HCT116 (cell line): ENCODE measurements around the gene GARIN1A. TPM values are rescaled to one million over a fixed set of nuclear protein-coding genes. Genes with fewer than 3 reads are reported as not detected.

Experiments
- ATAC-seq: fragments of 200-7000 bp; cut with Tn5 transposase; 2 replicates; pipeline ENCODE4 v1.9.1; 2020; ENCODE audit warnings: mild to moderate bottlenecking, moderate library complexity
- BruUV-seq: library from RNA; stranded (reverse); fragments of 400-500 nt; replicated peaks from 2 replicates; lab custom pipeline; 2021; lab: Mats Ljungman, UMichigan
- CTCF ChIA-PET: fragments of 300-600 bp; sonication (Branson Sonifier 250); formaldehyde crosslinking; loops from one replicate; lab custom pipeline; 2021; ENCODE audit warnings: antibody characterized with exemption; lab: Charles Lee
- POLR2A ChIA-PET: fragments of 300-600, 350-600 bp; sonication (Branson Sonifier 250); formaldehyde crosslinking; loops from one replicate; lab custom pipeline; 2021; ENCODE audit warnings: antibody characterized with exemption; lab: Charles Lee
- RAD21 ChIA-PET, 2 experiments: fragments of 300-600 bp; sonication (Branson Sonifier 250); formaldehyde crosslinking; loops; one replicate each; lab custom pipeline; 2023; ENCODE audit warnings: low total read pairs in 2 of 2; ENCODE audit not compliant: uncharacterized antibody in 2 of 2, unreplicated experiment in 2 of 2, low non-redundant PET in 1 of 2; lab: Charles Lee
- DNase-seq: peaks from one replicate; pipeline ENCODE4 v3.0.0-alpha.2; 2010; ENCODE audit warnings: low read depth, low spot score
- H2AFZ ChIP-seq: fragments of 200-600 bp; shearing (Covaris generic), sonication (generic); 2 replicates; pipeline ENCODE4 v1.6.1; 2017; ENCODE audit warnings: low read depth, mixed run types, mixed read lengths, antibody characterized with exemption, low read length; ENCODE audit not compliant: poor library complexity, severe bottlenecking
- H3K27ac ChIP-seq: 2 replicates; pipeline ENCODE4 v1.5.1; 2012; ENCODE audit warnings: low read depth, low read length
- H3K27me3 ChIP-seq: fragments of 200-600 bp; sonication (generic); 2 replicates; pipeline ENCODE4 v1.6.1; 2016; ENCODE audit warnings: mixed run types, low read length, mixed read lengths; ENCODE audit not compliant: insufficient read depth
- H3K36me3 ChIP-seq, 2 experiments: fragments of 200-500 bp in 1 of 2; fragments of 200-600 bp in 1 of 2; sonication (Bioruptor generic) in 1 of 2; sonication (generic) in 1 of 2; 2 replicates each; pipeline versions ENCODE4 v1.5.1 to v1.6.1; 2014 to 2016; ENCODE audit warnings: low read length in 2 of 2, inconsistent platforms in 1 of 2, mixed read lengths in 1 of 2, mixed run types in 1 of 2; ENCODE audit not compliant: insufficient read depth in 2 of 2, control insufficient read depth in 1 of 2
- H3K4me1 ChIP-seq, 2 experiments: fragments of 200-600 bp in 1 of 2; sonication (generic) in 1 of 2; 2 replicates each; pipeline versions ENCODE4 v1.5.1 to v1.6.1; 2012 to 2017; ENCODE audit warnings: low read length in 2 of 2, inconsistent platforms in 1 of 2, mild to moderate bottlenecking in 1 of 2, mixed read lengths in 1 of 2, mixed run types in 1 of 2, moderate library complexity in 1 of 2; ENCODE audit not compliant: insufficient read depth in 2 of 2, control insufficient read depth in 1 of 2
- H3K4me2 ChIP-seq: fragments of 200-600 bp; sonication (generic); 2 replicates; pipeline ENCODE4 v1.6.1; 2017; ENCODE audit warnings: mixed run types, low read length, mixed read lengths
- H3K4me3 ChIP-seq, 2 experiments: fragments of 200-600 bp in 1 of 2; sonication (generic) in 1 of 2; replicated peaks in 1 of 2; 2 replicates each; pipeline ENCODE4 v1.5.1; 2011 to 2016; ENCODE audit warnings: low read length in 2 of 2, control low read depth in 1 of 2, low read depth in 1 of 2, mild to moderate bottlenecking in 1 of 2, mixed read lengths in 1 of 2, mixed run types in 1 of 2
- H3K79me2 ChIP-seq: fragments of 200-600 bp; sonication (generic); 2 replicates; pipeline ENCODE4 v1.6.1; 2017; ENCODE audit warnings: mild to moderate bottlenecking, mixed run types, low read length, moderate library complexity, mixed read lengths; ENCODE audit not compliant: insufficient read depth
- H3K9ac ChIP-seq: fragments of 200-600 bp; sonication (generic); 2 replicates; pipeline ENCODE4 v1.6.1; 2016; ENCODE audit warnings: low read length, mixed read lengths
- H3K9me2 ChIP-seq: fragments of 200-600 bp; sonication (generic), shearing (Covaris generic); 2 replicates; pipeline ENCODE4 v1.6.1; 2017; ENCODE audit warnings: mixed run types, mild to moderate bottlenecking, moderate library complexity; ENCODE audit not compliant: insufficient read depth
- H3K9me3 ChIP-seq, 2 experiments: fragments of 200-500 bp in 1 of 2; fragments of 200-600 bp in 1 of 2; sonication (Bioruptor generic) in 1 of 2; sonication (generic) in 1 of 2; 2 replicates each; pipeline ENCODE4 v1.6.1; 2014 to 2017; ENCODE audit warnings: low read length in 2 of 2, mixed read lengths in 2 of 2, inconsistent platforms in 1 of 2, low read depth in 1 of 2, mild to moderate bottlenecking in 1 of 2, mixed run types in 1 of 2, moderate library complexity in 1 of 2; ENCODE audit not compliant: control insufficient read depth in 1 of 2, insufficient read depth in 1 of 2
- H4K20me1 ChIP-seq: fragments of 200-600 bp; sonication (generic), shearing (Covaris generic); 2 replicates; pipeline ENCODE4 v1.6.1; 2017; ENCODE audit warnings: mixed run types, mild to moderate bottlenecking, moderate library complexity; ENCODE audit not compliant: insufficient read depth
- CBX3 ChIP-seq: IDR thresholded peaks from 2 replicates; pipeline ENCODE4 v1.6.1; 2012; ENCODE audit warnings: low read depth
- CEBPB ChIP-seq: IDR thresholded peaks from 2 replicates; pipeline ENCODE4 v1.6.1; 2012; ENCODE audit warnings: low read depth
- ELF1 ChIP-seq: IDR thresholded peaks from 2 replicates; pipeline ENCODE4 v1.6.1; 2012; ENCODE audit warnings: low read depth, borderline replicate concordance
- EZH2 ChIP-seq: fragments of 200-600 bp; sonication (generic); IDR thresholded peaks from 2 replicates; pipeline ENCODE4 v1.6.1; 2017; ENCODE audit warnings: antibody characterized with exemption, mixed run types
- EZH2phosphoT487 ChIP-seq: fragments of 200-600 bp; IDR thresholded peaks from 2 replicates; pipeline ENCODE4 v1.6.1; 2018; ENCODE audit warnings: antibody characterized with exemption, borderline replicate concordance
- FOSL1 ChIP-seq: IDR thresholded peaks from 2 replicates; pipeline ENCODE4 v1.6.1; 2012; ENCODE audit warnings: low read depth
- JUND ChIP-seq: IDR thresholded peaks from 2 replicates; pipeline ENCODE4 v1.6.1; 2012
- POLR2A ChIP-seq: IDR thresholded peaks from 2 replicates; pipeline ENCODE4 v1.7.0; 2011; ENCODE audit warnings: borderline replicate concordance; ENCODE audit not compliant: insufficient read depth, insufficient read length; ENCODE audit errors: extremely low read depth
- POLR2AphosphoS5 ChIP-seq: IDR thresholded peaks from 2 replicates; pipeline ENCODE4 v1.6.1; 2011; ENCODE audit warnings: mild to moderate bottlenecking, low read depth, low read length, moderate library complexity
- RAD21 ChIP-seq: IDR thresholded peaks from 2 replicates; pipeline ENCODE4 v1.6.1; 2012; ENCODE audit warnings: low read depth, mild to moderate bottlenecking
- SIN3A ChIP-seq: IDR thresholded peaks from 2 replicates; pipeline ENCODE4 v1.6.1; 2012; ENCODE audit warnings: low read depth
- SP1 ChIP-seq: IDR thresholded peaks from 2 replicates; pipeline ENCODE4 v1.6.1; 2012; ENCODE audit warnings: low read depth
- SRF ChIP-seq: IDR thresholded peaks from 2 replicates; pipeline ENCODE4 v1.6.1; 2012; ENCODE audit warnings: low read depth
- TCF7L2 ChIP-seq: IDR thresholded peaks from 2 replicates; pipeline ENCODE4 v1.7.0; 2011; ENCODE audit warnings: borderline replicate concordance, inconsistent platforms; ENCODE audit not compliant: insufficient read depth, insufficient read length; ENCODE audit errors: extremely low read depth
- YY1 ChIP-seq: IDR thresholded peaks from 2 replicates; pipeline ENCODE4 v1.6.1; 2011; ENCODE audit warnings: low read length, low read depth, moderate library complexity, mild to moderate bottlenecking; ENCODE audit not compliant: insufficient replicate concordance; ENCODE audit errors: extremely low read depth
- ZNF274 ChIP-seq: fragments of 200-500 bp; sonication (Bioruptor generic); IDR thresholded peaks from 2 replicates; pipeline ENCODE4 v1.6.1; 2014; ENCODE audit warnings: mild to moderate bottlenecking, low read depth, low read length, inconsistent platforms
- intact Hi-C: fragments of 100-400 bp; cut with micrococcal nuclease; formaldehyde crosslinking; loops from 2 replicates; pipeline ENCODE4 v1.10.0; 2022
- total RNA-seq: library from RNA; stranded (reverse); gene quantifications from one replicate; pipeline ENCODE4 v1.2.1, GENCODE V29; 2021; ENCODE audit not compliant: unreplicated experiment
- TF ChIP-seq, protein P1 (sequence below): IDR thresholded peaks from 2 replicates; pipeline ENCODE4 v1.6.1; 2011; ENCODE audit warnings: mild to moderate bottlenecking, low read length, moderate library complexity; ENCODE audit not compliant: insufficient replicate concordance; ENCODE audit errors: extremely low read depth
- TF ChIP-seq, protein P2 (sequence below): IDR thresholded peaks from 2 replicates; pipeline ENCODE4 v1.6.1; 2012
- TF ChIP-seq, protein P3 (sequence below): IDR thresholded peaks from 2 replicates; pipeline ENCODE4 v1.6.1; 2012; ENCODE audit warnings: low read depth

Gene GARIN1A
- total RNA-seq, 1 experiment from 2014 or later: 0.49 TPM

DNA sequence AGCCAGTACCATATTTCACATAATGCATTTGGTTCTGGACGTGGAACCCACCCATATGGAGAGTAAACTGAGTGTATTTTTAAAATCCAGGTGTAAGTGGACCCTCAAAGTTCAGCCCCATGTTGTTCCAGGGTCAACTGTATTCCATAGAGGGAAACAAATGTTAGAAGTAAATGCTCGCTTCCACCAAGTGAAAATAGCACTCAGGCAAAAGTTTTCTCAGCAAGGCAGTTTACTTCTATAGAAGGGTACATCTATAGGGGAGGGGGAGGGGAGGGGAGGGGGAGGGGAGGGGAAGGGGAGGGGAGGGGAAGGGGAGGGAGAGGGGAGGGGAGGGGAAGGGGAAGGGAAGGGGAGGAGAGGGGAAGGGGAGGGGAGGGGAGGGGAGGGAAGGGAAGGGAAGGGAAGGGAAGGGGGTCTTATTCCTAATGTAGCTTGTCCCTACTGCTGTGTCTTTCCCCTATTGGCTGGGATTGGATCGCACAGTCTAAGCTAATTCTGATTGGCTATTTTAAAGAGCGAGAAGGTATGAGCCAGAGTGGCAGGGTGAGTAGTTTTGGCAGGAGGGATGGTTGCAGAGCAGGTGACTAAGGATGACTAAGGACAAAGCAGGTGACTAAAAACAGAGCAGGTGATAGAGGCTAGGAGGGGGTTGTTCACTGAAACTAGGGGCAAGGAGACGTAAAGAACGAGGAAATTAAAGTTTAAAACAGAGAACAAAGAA, 29.1 kb downstream of the GARIN1A start:
- H3K27ac ChIP-seq: no peak overlapping the region

More for the DNA sequence above, 29.1 kb downstream of the GARIN1A start:
- peak; percentile 62 for DNase-seq
- H3K4me2 ChIP-seq: peak overlapping the region; percentile 48
- RAD21 ChIA-PET: interaction anchor here in 1 of 2 experiments (0.6 kb wide), 1 partner anchor 35 kb away, joined by 5 read pairs; no protein-coding TSS in a partner anchor
- peak overlapping the region; percentile 27; the same call in 1 of the 2 replicates for H3K9ac ChIP-seq
- TF ChIP-seq TCF7L2 (no peak), POLR2AphosphoS5 (0 out of 2 replicates have a peak, but pooled peaks have one; percentile 16), EZH2phosphoT487 (no peak), EZH2 (no peak), SIN3A (no peak), SP1 (peak; percentile 13; the same call in 1 of the 2 replicates), RAD21 (no peak), ELF1 (no peak), CBX3 (peak; percentile 66; the same call in 1 of the 2 replicates), ZNF274 (no peak), CEBPB (no peak), POLR2A (no peak), JUND (peak; percentile 61), FOSL1 (peak; percentile 75), SRF (no peak), YY1 (no peak)
- TF ChIP-seq, protein P1, sequence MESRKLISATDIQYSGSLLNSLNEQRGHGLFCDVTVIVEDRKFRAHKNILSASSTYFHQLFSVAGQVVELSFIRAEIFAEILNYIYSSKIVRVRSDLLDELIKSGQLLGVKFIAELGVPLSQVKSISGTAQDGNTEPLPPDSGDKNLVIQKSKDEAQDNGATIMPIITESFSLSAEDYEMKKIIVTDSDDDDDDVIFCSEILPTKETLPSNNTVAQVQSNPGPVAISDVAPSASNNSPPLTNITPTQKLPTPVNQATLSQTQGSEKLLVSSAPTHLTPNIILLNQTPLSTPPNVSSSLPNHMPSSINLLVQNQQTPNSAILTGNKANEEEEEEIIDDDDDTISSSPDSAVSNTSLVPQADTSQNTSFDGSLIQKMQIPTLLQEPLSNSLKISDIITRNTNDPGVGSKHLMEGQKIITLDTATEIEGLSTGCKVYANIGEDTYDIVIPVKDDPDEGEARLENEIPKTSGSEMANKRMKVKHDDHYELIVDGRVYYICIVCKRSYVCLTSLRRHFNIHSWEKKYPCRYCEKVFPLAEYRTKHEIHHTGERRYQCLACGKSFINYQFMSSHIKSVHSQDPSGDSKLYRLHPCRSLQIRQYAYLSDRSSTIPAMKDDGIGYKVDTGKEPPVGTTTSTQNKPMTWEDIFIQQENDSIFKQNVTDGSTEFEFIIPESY: no peak
- TF ChIP-seq, protein P2, sequence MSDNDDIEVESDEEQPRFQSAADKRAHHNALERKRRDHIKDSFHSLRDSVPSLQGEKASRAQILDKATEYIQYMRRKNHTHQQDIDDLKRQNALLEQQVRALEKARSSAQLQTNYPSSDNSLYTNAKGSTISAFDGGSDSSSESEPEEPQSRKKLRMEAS: peak; percentile 51; the same call in 1 of the 2 replicates
- TF ChIP-seq, protein P3, sequence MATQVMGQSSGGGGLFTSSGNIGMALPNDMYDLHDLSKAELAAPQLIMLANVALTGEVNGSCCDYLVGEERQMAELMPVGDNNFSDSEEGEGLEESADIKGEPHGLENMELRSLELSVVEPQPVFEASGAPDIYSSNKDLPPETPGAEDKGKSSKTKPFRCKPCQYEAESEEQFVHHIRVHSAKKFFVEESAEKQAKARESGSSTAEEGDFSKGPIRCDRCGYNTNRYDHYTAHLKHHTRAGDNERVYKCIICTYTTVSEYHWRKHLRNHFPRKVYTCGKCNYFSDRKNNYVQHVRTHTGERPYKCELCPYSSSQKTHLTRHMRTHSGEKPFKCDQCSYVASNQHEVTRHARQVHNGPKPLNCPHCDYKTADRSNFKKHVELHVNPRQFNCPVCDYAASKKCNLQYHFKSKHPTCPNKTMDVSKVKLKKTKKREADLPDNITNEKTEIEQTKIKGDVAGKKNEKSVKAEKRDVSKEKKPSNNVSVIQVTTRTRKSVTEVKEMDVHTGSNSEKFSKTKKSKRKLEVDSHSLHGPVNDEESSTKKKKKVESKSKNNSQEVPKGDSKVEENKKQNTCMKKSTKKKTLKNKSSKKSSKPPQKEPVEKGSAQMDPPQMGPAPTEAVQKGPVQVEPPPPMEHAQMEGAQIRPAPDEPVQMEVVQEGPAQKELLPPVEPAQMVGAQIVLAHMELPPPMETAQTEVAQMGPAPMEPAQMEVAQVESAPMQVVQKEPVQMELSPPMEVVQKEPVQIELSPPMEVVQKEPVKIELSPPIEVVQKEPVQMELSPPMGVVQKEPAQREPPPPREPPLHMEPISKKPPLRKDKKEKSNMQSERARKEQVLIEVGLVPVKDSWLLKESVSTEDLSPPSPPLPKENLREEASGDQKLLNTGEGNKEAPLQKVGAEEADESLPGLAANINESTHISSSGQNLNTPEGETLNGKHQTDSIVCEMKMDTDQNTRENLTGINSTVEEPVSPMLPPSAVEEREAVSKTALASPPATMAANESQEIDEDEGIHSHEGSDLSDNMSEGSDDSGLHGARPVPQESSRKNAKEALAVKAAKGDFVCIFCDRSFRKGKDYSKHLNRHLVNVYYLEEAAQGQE: no peak
- no peaks in the 10 kb centered on the region for H3K27me3 ChIP-seq
- H3K9me2 ChIP-seq: no peaks in the 10 kb centered on the region
- POLR2A ChIA-PET: no interaction called here
- no TSS peak for BruUV-seq
- peaks cover 0 to 20% of the 10 kb centered on the region in 2 experiments; a peak in 2 of 4 replicates for H3K4me1 ChIP-seq
- intact Hi-C loops: no loop called here
- peak overlapping the region; percentile 84 for H2AFZ ChIP-seq
- H3K79me2 ChIP-seq: no peaks in the 10 kb centered on the region
- no peaks in the 10 kb centered on the region for H3K9me3 ChIP-seq
- CTCF ChIA-PET: no interaction called here
- peak; percentile 89 for ATAC-seq
- no peak overlapping the region for H3K4me3 ChIP-seq
- no peaks in the 10 kb centered on the region for H3K36me3 ChIP-seq
- no peaks in the 10 kb centered on the region for H4K20me1 ChIP-seq
